Measurements from ENCODE around the gene C20orf204. TPM values are rescaled to one million over a fixed set of nuclear protein-coding genes. Genes with fewer than 3 reads are reported as not detected.

The C20orf204 gene
- total and polyA plus RNA-seq, 2 of the 8 experiments (the other 6 are each of a cell fraction or from before 2014, with no cell fraction given), result 0.39 to 0.52 TPM

DNA sequence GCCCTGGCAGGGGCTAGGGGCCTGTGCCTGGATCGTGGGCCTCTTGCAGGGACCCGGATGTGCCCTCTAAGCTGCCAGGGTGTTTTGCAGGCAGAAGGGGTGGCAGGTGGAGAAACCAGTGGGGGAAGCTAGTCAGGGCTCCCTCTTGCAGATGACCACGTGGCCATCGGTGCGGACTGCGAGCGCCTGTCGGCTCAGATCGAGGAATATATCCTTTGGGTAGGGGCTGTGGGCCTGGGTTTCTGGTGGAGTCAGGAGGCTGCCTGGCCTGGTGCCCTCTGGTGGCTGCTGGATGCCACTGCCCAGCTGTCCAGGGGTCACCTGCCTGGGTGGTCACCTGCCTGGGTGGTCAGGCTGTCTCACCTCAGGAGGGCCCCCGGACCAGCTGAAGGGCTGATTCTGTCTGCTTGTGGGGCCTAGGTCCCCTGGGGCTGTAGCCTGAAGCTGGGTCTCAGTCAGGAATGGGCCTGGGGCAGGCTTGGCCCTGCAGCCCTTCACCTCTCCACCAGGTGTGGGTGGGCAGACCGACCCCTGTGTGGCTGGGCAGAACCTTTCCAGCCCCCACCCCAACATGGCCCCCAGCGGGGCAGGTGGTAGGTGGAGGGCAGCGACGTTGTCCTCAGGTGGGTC is 33.7 kb downstream of the C20orf204 start:
- Histone ChIP-seq H3K23ac (ENCODE audit: insufficient read length) (no peak overlapping the region), H3K18ac (ENCODE audit: extremely low read depth, low read length) (no peak overlapping the region; the same call in none of the 2 replicates), H2AK5ac (ENCODE audit: low read depth, low read length) (no peak overlapping the region), H3K4ac (replicated peaks; ENCODE audit: insufficient read length, low read depth, low read length) (peak overlapping the region; percentile 47), H3K14ac (ENCODE audit: insufficient read length) (no peak overlapping the region), H4K20me1 (replicated peaks in 1 of 2; ENCODE audit: control insufficient read depth in 1 of 2, insufficient read depth in 2 of 2, low read length in 2 of 2) (peaks cover 2 to 14% of the 10 kb centered on the region in 2 experiments), H4K5ac (ENCODE audit: insufficient read length, low read depth, low read length) (no peak overlapping the region), H3K23me2 (ENCODE audit: low read depth, low read length) (no peaks in the 10 kb centered on the region), H2BK120ac (replicated peaks; ENCODE audit: low read depth, low read length) (no peak overlapping the region), H3K9ac (replicated peaks in 1 of 4; ENCODE audit: extremely low read depth in 1 of 4, low read depth in 3 of 4, low read length in 3 of 4) (no peak overlapping the region), H2BK5ac (ENCODE audit: low read depth, low read length) (peak overlapping the region; percentile 66), H4K91ac (replicated peaks; ENCODE audit: insufficient read length, low read length) (no peak overlapping the region), H2BK12ac (ENCODE audit: low read depth, low read length) (peak overlapping the region; percentile 92; the same call in 1 of the 2 replicates), H3K56ac (replicated peaks; ENCODE audit: insufficient read length, low read depth, low read length) (no peak overlapping the region), H3K4me1 (replicated peaks in 1 of 4; ENCODE audit: control insufficient read depth in 3 of 4, insufficient read depth in 4 of 4, low read length in 3 of 4) (peaks cover 0 to 16% (median 5%) of the 10 kb centered on the region in 4 experiments; a peak in 6 of 7 replicates), H2BK20ac (ENCODE audit: low read length) (no peak overlapping the region), H3K4me3 (ENCODE audit: extremely low read depth in 1 of 4, insufficient read depth in 2 of 4, low read depth in 3 of 4, low read length in 4 of 4) (no peak overlapping the region), H3K27me3 (replicated peaks in 1 of 4; ENCODE audit: control insufficient read depth in 3 of 4, extremely low read depth in 1 of 4, insufficient read depth in 3 of 4, low read length in 3 of 4) (no peaks in the 10 kb centered on the region), H3K4me2 (ENCODE audit: insufficient read depth in 1 of 2, low read depth in 2 of 2, low read length in 2 of 2) (no peak overlapping the region), H3K9me3 (ENCODE audit: insufficient read depth in 2 of 2, low read depth in 1 of 2, low read length in 1 of 2) (no peaks in the 10 kb centered on the region), H4K8ac (ENCODE audit: extremely low read depth, insufficient read depth, low read length) (peak overlapping the region; percentile 62), H3K79me1 (ENCODE audit: low read depth, low read length) (0 out of 2 replicates have a peak, but pooled peaks cover 3% of the 10 kb centered on the region), H2AFZ (ENCODE audit: low read length) (no peak overlapping the region), H3K27ac (ENCODE audit: low read depth, low read length) (no peak overlapping the region), H2BK15ac (ENCODE audit: low read length) (peak overlapping the region; percentile 81; the same call in 1 of the 2 replicates), H3K79me2 (ENCODE audit: control insufficient read depth in 1 of 2, insufficient read depth in 2 of 2, low read length in 2 of 2) (no peaks in the 10 kb centered on the region), H3K36me3 (ENCODE audit: control insufficient read depth in 2 of 4, insufficient read depth in 4 of 4, low read length in 3 of 4) (peaks cover 0 to 8% (median 3%) of the 10 kb centered on the region in 4 experiments; a peak in 3 of 8 replicates)
- POLR2A ChIA-PET (ENCODE audit: partially characterized antibody), result interaction anchor here (1.7 to 1.9 kb wide), 3 partner anchors 14 to 30 kb away, joined by 4 to 6 read pairs (median 5); partner anchors contain the start of gene LKAAEAR1
- CTCF ChIA-PET (ENCODE audit: partially characterized antibody), result interaction anchor here (0.5 to 3.1 kb wide), 15 partner anchors 9 to 275 kb away, joined by 3 to 33 read pairs (median 6); partner anchors contain the start of genes C20orf204, LKAAEAR1, OPRL1 and RGS19
- FAIRE-seq, result no peak
- peak in 1 of 2 experiments; percentile 89 for DNase-seq (ENCODE audit: low read depth in 1 of 2, low spot score in 2 of 2)
- 70% methylated on average over 14 of the region's 14 CpGs; no CpG with 5 or more reads in 1 of the 2 experiments for WGBS, 2 experiments (ENCODE audit: extremely low coverage in 1 of 2, insufficient coverage in 1 of 2, insufficient read length in 1 of 2, insufficient replicate concordance in 2 of 2, low coverage in 1 of 2, low lambda C conversion rate in 2 of 2, missing lambda C conversion rate in 1 of 2)
- TF ChIP-seq CTBP2 (IDR thresholded peaks at IDR 0.05; ENCODE audit: borderline replicate concordance, insufficient read depth, insufficient read length, low read length) (no peak), RXRA (IDR thresholded peaks at IDR 0.05; ENCODE audit: insufficient read depth, low read depth, low read length) (0 out of 2 replicates have a peak, but pooled peaks have one; percentile 45), SP4 (IDR thresholded peaks at IDR 0.05; ENCODE audit: low read length) (peak; percentile 74; the same call in 1 of the 2 replicates), RNF2 (IDR thresholded peaks at IDR 0.05; ENCODE audit: borderline replicate concordance, low read depth, low read length, missing control alignments, poor library complexity, severe bottlenecking) (no peak), POU5F1 (IDR thresholded peaks at IDR 0.05; ENCODE audit: low read depth, low read length) (no peak), SAP30 (IDR thresholded peaks at IDR 0.05; ENCODE audit: insufficient read depth, insufficient replicate concordance, low read length) (no peak), SRF (IDR thresholded peaks at IDR 0.05; ENCODE audit: low read depth, low read length) (no peak)
- TF ChIP-seq, protein P1, sequence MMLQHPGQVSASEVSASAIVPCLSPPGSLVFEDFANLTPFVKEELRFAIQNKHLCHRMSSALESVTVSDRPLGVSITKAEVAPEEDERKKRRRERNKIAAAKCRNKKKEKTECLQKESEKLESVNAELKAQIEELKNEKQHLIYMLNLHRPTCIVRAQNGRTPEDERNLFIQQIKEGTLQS (IDR thresholded peaks at IDR 0.05; ENCODE audit: insufficient read depth, low read depth, low read length), result 0 out of 2 replicates have a peak, but pooled peaks have one; percentile 44
